HL-60 (cell line): ENCODE measurements around the gene ARHGEF4.

Source experiments
- DNase-seq, 2 experiments: peaks; one replicate each; pipeline ENCODE4 v3.0.0-alpha.2; 2010 to 2020; ENCODE audit warnings: low read depth in 1 of 2, low spot score in 1 of 2
- H3K27ac ChIP-seq: fragments of 250-450 bp; sonication (Bioruptor Pico); replicated peaks from 2 replicates; pipeline ENCODE4 v1.5.1; 2020; ENCODE audit warnings: mild to moderate bottlenecking, moderate library complexity
- H3K27me3 ChIP-seq: fragments of 250-450 bp; sonication (Bioruptor Pico); 2 replicates; pipeline ENCODE4 v1.5.1; 2021; ENCODE audit warnings: mild to moderate bottlenecking, moderate library complexity; ENCODE audit not compliant: insufficient read depth, poor library complexity, severe bottlenecking
- H3K4me3 ChIP-seq: replicated peaks from 2 replicates; pipeline ENCODE4 v1.5.1; 2011; ENCODE audit warnings: mild to moderate bottlenecking, control low read depth, low read length; ENCODE audit not compliant: insufficient read depth
- CTCF ChIP-seq: IDR thresholded peaks from one replicate; pipeline ENCODE4 v1.5.1; 2011; ENCODE audit warnings: low read length, control low read depth, inconsistent platforms; ENCODE audit not compliant: insufficient read depth
- GABPA ChIP-seq: IDR thresholded peaks from 2 replicates; pipeline ENCODE4 v1.6.1; 2012; ENCODE audit warnings: low read depth
- POLR2AphosphoS5 ChIP-seq: IDR thresholded peaks from 2 replicates; pipeline ENCODE4 v1.6.1; 2012; ENCODE audit warnings: low read depth
- REST ChIP-seq: IDR thresholded peaks from 2 replicates; pipeline ENCODE4 v1.6.1; 2012; ENCODE audit warnings: low read depth; ENCODE audit not compliant: insufficient replicate concordance
- SPI1 ChIP-seq: IDR thresholded peaks from 2 replicates; pipeline ENCODE4 v1.6.1; 2012; ENCODE audit warnings: low read depth, mild to moderate bottlenecking, borderline replicate concordance

ARHGEF4 gene

GRCh38 chr2:130841741-130842365, 5.1 kb downstream of the ARHGEF4 start:
- TF ChIP-seq REST (no peak), CTCF (no peak), GABPA (no peak), POLR2AphosphoS5 (no peak), SPI1 (no peak)
- no peak for DNase-seq
- H3K27me3 ChIP-seq = peaks cover 7% of the 10 kb centered on the region
- H3K4me3 ChIP-seq = no peak overlapping the region
- H3K27ac ChIP-seq = no peak overlapping the region

- no peak overlapping the region for H3K4me3 ChIP-seq
- H3K27me3 ChIP-seq = peaks cover 3% of the 10 kb centered on the region
- no peak for DNase-seq
- H3K27ac ChIP-seq = no peak overlapping the region
- TF ChIP-seq GABPA (no peak), REST (no peak), SPI1 (no peak), CTCF (no peak), POLR2AphosphoS5 (no peak)
These were observed 6.1 kb downstream of the ARHGEF4 start for GRCh38 chr2:130842770-130843169.

- H3K27ac ChIP-seq = no peak overlapping the region
- H3K4me3 ChIP-seq = no peak overlapping the region
- DNase-seq = no peak
- no peak for TF ChIP-seq SPI1
- H3K27me3 ChIP-seq = no peaks in the 10 kb centered on the region
These were observed 6.7 kb downstream of the ARHGEF4 start for GRCh38 chr2:130843321-130843985.

GRCh38 chr2:130844161-130844560, 7.4 kb downstream of the ARHGEF4 start:
- no peak for DNase-seq
- TF ChIP-seq POLR2AphosphoS5 (no peak), REST (no peak), SPI1 (no peak), GABPA (no peak), CTCF (no peak)
- H3K4me3 ChIP-seq = no peak overlapping the region
- H3K27ac ChIP-seq = no peak overlapping the region
- H3K27me3 ChIP-seq = no peaks in the 10 kb centered on the region
